GM12878 (cell line): ENCODE results near the gene CREB5. TPM values are rescaled to one million over a fixed set of nuclear protein-coding genes. Genes with fewer than 3 reads are reported as not detected.

ENCODE experiments used
- BCL3 ChIP-seq: IDR thresholded peaks from 2 replicates; pipeline ENCODE4 v1.6.1; 2011; ENCODE audit warnings: borderline replicate concordance, low read depth, mild to moderate bottlenecking, moderate library complexity, low read length; ENCODE audit not compliant: insufficient read depth, poor library complexity, severe bottlenecking
- CREB1 ChIP-seq: IDR thresholded peaks from 2 replicates; pipeline ENCODE4 v1.6.1; 2012; ENCODE audit warnings: low read depth, mild to moderate bottlenecking, inconsistent platforms
- EGR1 ChIP-seq, 2 experiments: IDR thresholded peaks; 1 replicate in 1 of 2; 2 replicates in 1 of 2; pipeline ENCODE4 v1.6.1; 2011 to 2012; ENCODE audit warnings: low read depth in 2 of 2, low read length in 2 of 2, borderline replicate concordance in 1 of 2, mild to moderate bottlenecking in 1 of 2, moderate library complexity in 1 of 2
- HDAC6 ChIP-seq: fragments of 200-600 bp; sonication (generic); IDR thresholded peaks from one replicate; pipeline ENCODE4 v1.8.0; 2017; ENCODE audit warnings: antibody characterized with exemption; ENCODE audit not compliant: unreplicated experiment
- MEF2B ChIP-seq: fragments of 450-650 bp; IDR thresholded peaks from 2 replicates; pipeline ENCODE4 v1.6.1; 2018; ENCODE audit warnings: mild to moderate bottlenecking, moderate library complexity; ENCODE audit not compliant: partially characterized antibody, poor library complexity, severe bottlenecking
- MLLT1 ChIP-seq: fragments of 450-650 bp; IDR thresholded peaks from 2 replicates; pipeline ENCODE4 v1.6.1; 2016; ENCODE audit warnings: mild to moderate bottlenecking
- PBX3 ChIP-seq: IDR thresholded peaks from 2 replicates; pipeline ENCODE4 v1.6.1; 2011; ENCODE audit warnings: mild to moderate bottlenecking, low read depth, low read length, moderate library complexity; ENCODE audit not compliant: insufficient replicate concordance
- RCOR1 ChIP-seq: conservative IDR thresholded peaks from 2 replicates; pipeline ENCODE4 v1.6.1; 2012; ENCODE audit warnings: low read depth, low read length, improper control_type of control experiment
- RELB ChIP-seq: fragments of 450-650 bp; IDR thresholded peaks from 2 replicates; pipeline ENCODE4 v1.6.1; 2017; ENCODE audit warnings: low read depth, mild to moderate bottlenecking, moderate library complexity
- SIX5 ChIP-seq: IDR thresholded peaks from 2 replicates; pipeline ENCODE4 v1.6.1; 2011; ENCODE audit warnings: mild to moderate bottlenecking, low read depth, low read length, moderate library complexity; ENCODE audit not compliant: severe bottlenecking
- SRF ChIP-seq, 2 experiments: IDR thresholded peaks; 2 replicates each; pipeline ENCODE4 v1.6.1; 2011; ENCODE audit warnings: low read depth in 2 of 2, low read length in 2 of 2, mild to moderate bottlenecking in 1 of 2, moderate library complexity in 1 of 2
- STAT3 ChIP-seq: IDR thresholded peaks from 2 replicates; pipeline ENCODE4 v1.6.1; 2011; ENCODE audit warnings: low read depth, low read length, improper control_type of control experiment
- ZBED1 ChIP-seq: IDR thresholded peaks from 2 replicates; pipeline ENCODE4 v1.6.1; 2016; ENCODE audit warnings: borderline replicate concordance
- ZNF217 ChIP-seq: fragments of 450-650 bp; IDR thresholded peaks from 2 replicates; pipeline ENCODE4 v1.6.1; 2017; ENCODE audit warnings: antibody characterized with exemption, mild to moderate bottlenecking
- ZNF24 ChIP-seq: fragments of 450-650 bp; IDR thresholded peaks from 2 replicates; pipeline ENCODE4 v1.6.1; 2017; ENCODE audit warnings: antibody characterized with exemption, mild to moderate bottlenecking
- ZNF592 ChIP-seq: fragments of 450-650 bp; IDR thresholded peaks from 2 replicates; pipeline ENCODE4 v1.6.1; 2017; ENCODE audit warnings: mild to moderate bottlenecking, moderate library complexity
- ZNF622 ChIP-seq: fragments of 450-650 bp; IDR thresholded peaks from 2 replicates; pipeline ENCODE4 v1.6.1; 2017; ENCODE audit warnings: mild to moderate bottlenecking, inconsistent platforms
- polyA plus RNA-seq, 11 experiments: library from polyadenylated mRNA; depleted of rRNA in 4 of 11; unstranded in 6 of 11; stranded (reverse) in 5 of 11; fragments of >200 nt; fragmentation: Nextera tagmentation in 4 of 11; fragmentation: Illumina TruSeq in 1 of 11; extraction: Ambion mirVana in 4 of 11; extraction: Trizol in 1 of 11; gene quantifications; 1 replicate in 1 of 11; 2 replicates in 10 of 11; pipeline versions ENCODE4 v1.2.1 to v1.2.3, GENCODE V29; 2011 to 2016; ENCODE audit warnings: inconsistent platforms in 2 of 11, missing spikeins in 2 of 11, low read depth in 1 of 11
- total RNA-seq, 4 experiments: library from RNA; depleted of rRNA in 3 of 4; stranded (reverse); fragments of >200 nt in 3 of 4; fragmentation: Illumina TruSeq in 1 of 4; extraction: Trizol in 1 of 4; gene quantifications; 2 replicates each; pipeline versions ENCODE4 v1.2.1 to v1.2.3, GENCODE V29; 2013 to 2021

CREB5 gene
- total and polyA plus RNA-seq, 10 of the 15 experiments (the other 5 are each of a cell fraction or from before 2014, with no cell fraction given), result 12.9 to 74.1 (median 53.0) TPM

GRCh38 chr7:28539289-28539981 is 127.1 kb downstream of the CREB5 start (continued):
- TF ChIP-seq MLLT1 (peak; percentile 89), STAT3 (peak; percentile 54; the same call in 1 of the 2 replicates), EGR1 (IDR thresholded peaks at IDR 0.05; ENCODE audit: borderline replicate concordance in 1 of 2, low read depth in 2 of 2, low read length in 2 of 2) (peak in 1 of 2 experiments; percentile 16; a peak in 1 of 3 replicates), SIX5 (no peak), CREB1 (peak; percentile 78), ZNF24 (peak; percentile 83), ZNF622 (no peak), HDAC6 (no peak), BCL3 (peak; percentile 100), RCOR1 (no peak), PBX3 (no peak), ZNF217 (peak; percentile 85), ZNF592 (peak; percentile 74), SRF (IDR thresholded peaks at IDR 0.05; ENCODE audit: low read depth in 2 of 2, low read length in 2 of 2) (peak in 1 of 2 experiments; percentile 62; a peak in 1 of 4 replicates), MEF2B (peak; percentile 100), RELB (peak; percentile 81; the same call in 1 of the 2 replicates), ZBED1 (peak; percentile 98)
